SU-DHL-6 (cell line): Measurements from ENCODE around the gene GNAI2.

Source experiments
- EZH2phosphoT487 ChIP-seq: fragments of 200-600 bp; sonication (generic), shearing (Covaris generic); conservative IDR thresholded peaks from 2 replicates; pipeline ENCODE4 v1.6.1; 2018; ENCODE audit warnings: mild to moderate bottlenecking, antibody characterized with exemption, low read length, moderate library complexity, mixed read lengths
- TF ChIP-seq, protein P1 (sequence below): fragments of 200-600 bp; sonication (generic); IDR thresholded peaks from one replicate; pipeline ENCODE4 v1.5.1; 2017; ENCODE audit warnings: antibody characterized with exemption, mild to moderate bottlenecking, low read length, moderate library complexity; ENCODE audit not compliant: insufficient read depth, poor library complexity, severe bottlenecking

DNA sequence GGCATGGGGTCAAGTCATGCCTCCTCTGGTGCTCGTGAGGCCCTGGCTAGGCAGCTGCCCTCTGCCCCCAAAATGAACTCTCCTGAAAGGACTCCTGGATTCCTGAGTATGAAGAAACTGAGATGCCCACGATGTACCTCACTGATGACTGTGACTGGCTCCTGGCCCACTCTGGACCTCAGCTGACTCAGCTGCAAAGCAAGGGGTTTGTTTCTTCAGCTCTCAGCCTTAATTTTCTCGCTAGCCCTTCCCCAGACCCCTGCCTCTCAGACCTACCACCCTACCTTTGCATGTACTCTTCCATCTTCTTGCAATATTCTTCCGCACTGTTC is 5.2 kb upstream of the GNAI2 start:
- TF ChIP-seq, protein P1, sequence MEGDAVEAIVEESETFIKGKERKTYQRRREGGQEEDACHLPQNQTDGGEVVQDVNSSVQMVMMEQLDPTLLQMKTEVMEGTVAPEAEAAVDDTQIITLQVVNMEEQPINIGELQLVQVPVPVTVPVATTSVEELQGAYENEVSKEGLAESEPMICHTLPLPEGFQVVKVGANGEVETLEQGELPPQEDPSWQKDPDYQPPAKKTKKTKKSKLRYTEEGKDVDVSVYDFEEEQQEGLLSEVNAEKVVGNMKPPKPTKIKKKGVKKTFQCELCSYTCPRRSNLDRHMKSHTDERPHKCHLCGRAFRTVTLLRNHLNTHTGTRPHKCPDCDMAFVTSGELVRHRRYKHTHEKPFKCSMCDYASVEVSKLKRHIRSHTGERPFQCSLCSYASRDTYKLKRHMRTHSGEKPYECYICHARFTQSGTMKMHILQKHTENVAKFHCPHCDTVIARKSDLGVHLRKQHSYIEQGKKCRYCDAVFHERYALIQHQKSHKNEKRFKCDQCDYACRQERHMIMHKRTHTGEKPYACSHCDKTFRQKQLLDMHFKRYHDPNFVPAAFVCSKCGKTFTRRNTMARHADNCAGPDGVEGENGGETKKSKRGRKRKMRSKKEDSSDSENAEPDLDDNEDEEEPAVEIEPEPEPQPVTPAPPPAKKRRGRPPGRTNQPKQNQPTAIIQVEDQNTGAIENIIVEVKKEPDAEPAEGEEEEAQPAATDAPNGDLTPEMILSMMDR: no peak
- TF ChIP-seq EZH2phosphoT487: no peak
